ENCODE results near the gene ZNF667. TPM values are rescaled to one million over a fixed set of nuclear protein-coding genes. Genes with fewer than 3 reads are reported as not detected.

The ZNF667 gene
- total and polyA plus RNA-seq, 12 donors, result 1.6 to 18.0 (median 8.0) TPM

GRCh38 chr19:56423985-56424353, 53.2 kb downstream of the ZNF667 start:
- no peak overlapping the region for H3K27ac ChIP-seq
- peak overlapping the region in 1 of 4 donors; percentile 31 for H3K4me3 ChIP-seq
- no peaks in the 10 kb centered on the region for H3K4me1 ChIP-seq (replicated peaks in 1 of 2)
- intact Hi-C loops (cut with DNase I), result loop anchor here in 1 of 2 donors (10.0 kb wide), 1 partner anchor 111 kb away; the partner anchor contains the start of gene ZFP28
- TF ChIP-seq POLR2A (IDR thresholded peaks at IDR 0.05), result no peak
- TF ChIP-seq, protein P1, sequence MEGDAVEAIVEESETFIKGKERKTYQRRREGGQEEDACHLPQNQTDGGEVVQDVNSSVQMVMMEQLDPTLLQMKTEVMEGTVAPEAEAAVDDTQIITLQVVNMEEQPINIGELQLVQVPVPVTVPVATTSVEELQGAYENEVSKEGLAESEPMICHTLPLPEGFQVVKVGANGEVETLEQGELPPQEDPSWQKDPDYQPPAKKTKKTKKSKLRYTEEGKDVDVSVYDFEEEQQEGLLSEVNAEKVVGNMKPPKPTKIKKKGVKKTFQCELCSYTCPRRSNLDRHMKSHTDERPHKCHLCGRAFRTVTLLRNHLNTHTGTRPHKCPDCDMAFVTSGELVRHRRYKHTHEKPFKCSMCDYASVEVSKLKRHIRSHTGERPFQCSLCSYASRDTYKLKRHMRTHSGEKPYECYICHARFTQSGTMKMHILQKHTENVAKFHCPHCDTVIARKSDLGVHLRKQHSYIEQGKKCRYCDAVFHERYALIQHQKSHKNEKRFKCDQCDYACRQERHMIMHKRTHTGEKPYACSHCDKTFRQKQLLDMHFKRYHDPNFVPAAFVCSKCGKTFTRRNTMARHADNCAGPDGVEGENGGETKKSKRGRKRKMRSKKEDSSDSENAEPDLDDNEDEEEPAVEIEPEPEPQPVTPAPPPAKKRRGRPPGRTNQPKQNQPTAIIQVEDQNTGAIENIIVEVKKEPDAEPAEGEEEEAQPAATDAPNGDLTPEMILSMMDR (IDR thresholded peaks at IDR 0.05), result no peak
- no peak for DNase-seq
- H3K36me3 ChIP-seq (replicated peaks in 1 of 2), result no peaks in the 10 kb centered on the region
- WGBS, 4 donors, result 88 to 100% (median 97%) methylated on average over 1 of the region's 1 CpG
- peaks cover 27 to 100% (median 78%) of the 10 kb centered on the region in 3 donors for H3K9me3 ChIP-seq (replicated peaks in 1 of 3)
- no peaks in the 10 kb centered on the region for H3K27me3 ChIP-seq

GRCh38 chr19:56423276-56423984, 53.7 kb downstream of the ZNF667 start:
- H3K27ac ChIP-seq, result no peak overlapping the region
- 87 to 95% (median 92%) methylated on average over 5 of the region's 5 CpGs for WGBS, 4 donors
- TF ChIP-seq, protein P1 (IDR thresholded peaks at IDR 0.05), result no peak
- TF ChIP-seq POLR2A (IDR thresholded peaks at IDR 0.05), result no peak
- H3K4me3 ChIP-seq, result peak overlapping the region in 1 of 4 donors; percentile 23
- no peaks in the 10 kb centered on the region for H3K27me3 ChIP-seq
- no peaks in the 10 kb centered on the region for H3K4me1 ChIP-seq (replicated peaks in 1 of 2)
- no peak for DNase-seq
- intact Hi-C loops (cut with DNase I), result loop anchor here in 1 of 2 donors (10.0 kb wide), 1 partner anchor 111 kb away; the partner anchor contains the start of gene ZFP28
- peaks cover 27 to 100% (median 83%) of the 10 kb centered on the region in 3 donors for H3K9me3 ChIP-seq (replicated peaks in 1 of 3)
- H3K36me3 ChIP-seq (replicated peaks in 1 of 2), result no peaks in the 10 kb centered on the region

DNA sequence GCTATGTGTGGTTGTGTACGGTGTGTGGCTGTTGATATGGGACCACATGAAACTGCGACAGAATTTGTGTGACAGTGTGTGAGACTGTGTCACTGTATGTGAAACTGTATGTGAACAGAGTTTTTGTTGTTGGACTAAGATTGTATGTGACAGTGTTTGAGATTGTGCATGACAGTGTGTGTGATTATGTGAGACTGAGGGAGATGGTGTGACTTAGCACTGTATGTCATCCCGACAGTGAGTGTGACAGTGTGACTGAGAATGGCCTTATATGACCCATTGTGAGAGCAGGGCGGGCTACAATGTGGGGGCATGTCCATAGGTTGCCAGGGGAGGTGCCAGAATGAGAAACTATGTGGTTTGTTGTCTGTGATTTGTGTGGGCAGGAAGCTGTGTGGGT, 72.1 kb downstream of the ZNF667 start:
- Histone ChIP-seq H3K27me3 (no peaks in the 10 kb centered on the region), H3K9me3 (replicated peaks in 1 of 3) (peaks cover 0 to 30% (median 0%) of the 10 kb centered on the region in 3 donors), H3K27ac (no peak overlapping the region), H3K4me1 (replicated peaks in 1 of 2) (peaks cover 0 to 11% of the 10 kb centered on the region in 2 donors), H3K36me3 (replicated peaks in 1 of 2) (peaks cover 0 to 14% of the 10 kb centered on the region in 2 donors), H3K4me3 (peak overlapping the region in 1 of 4 donors; percentile 83)
- intact Hi-C loops (cut with DNase I), result loop anchor here in 1 of 2 donors (10.0 kb wide), 1 partner anchor 100 kb away; the partner anchor contains the start of gene ZNF471
- TF ChIP-seq POLR2A (IDR thresholded peaks at IDR 0.05), result no peak
- TF ChIP-seq, protein P1 (IDR thresholded peaks at IDR 0.05), result no peak
- no peak for DNase-seq
- WGBS, 4 donors, result 94 to 98% (median 96%) methylated on average over 4 of the region's 4 CpGs

GRCh38 chr19:56404705-56405056, 72.5 kb downstream of the ZNF667 start:
- TF ChIP-seq, protein P1 (IDR thresholded peaks at IDR 0.05), result no peak
- TF ChIP-seq POLR2A (IDR thresholded peaks at IDR 0.05), result no peak
- Histone ChIP-seq H3K36me3 (replicated peaks in 1 of 2) (peaks cover 0 to 14% of the 10 kb centered on the region in 2 donors), H3K9me3 (replicated peaks in 1 of 3) (peaks cover 0 to 26% (median 0%) of the 10 kb centered on the region in 3 donors), H3K27me3 (no peaks in the 10 kb centered on the region), H3K4me3 (peak overlapping the region in 3 of 4 donors; percentile 33 to 83 (median 80)), H3K4me1 (replicated peaks in 1 of 2) (peaks cover 0 to 11% of the 10 kb centered on the region in 2 donors), H3K27ac (peak overlapping the region in 1 of 5 donors; percentile 98)
- peak in 3 of 7 donors; percentile 3 to 28 (median 16) for DNase-seq
- intact Hi-C loops (cut with DNase I), result loop anchor here in 1 of 2 donors (10.0 kb wide), 1 partner anchor 100 kb away; the partner anchor contains the start of gene ZNF471
- 56 to 77% (median 65%) methylated on average over 9 of the region's 9 CpGs for WGBS, 4 donors

Measured in adrenal gland (tissue), 12 donors.